NCI-H748 (cell line): Measurements from ENCODE around the gene TRAPPC8.

ENCODE experiments used
- DNase-seq: peaks from one replicate; lab custom pipeline; 2025; ENCODE audit not compliant: unreplicated experiment; lab: John Stamatoyannopoulos, UW

Gene TRAPPC8

GRCh38 chr18:31798399-31798798 lies 144.5 kb downstream of the TRAPPC8 start:
- no peak for DNase-seq

GRCh38 chr18:31795747-31796146 lies 147.2 kb downstream of the TRAPPC8 start:
- no peak for DNase-seq

GRCh38 chr18:31793531-31793930 lies 149.4 kb downstream of the TRAPPC8 start:
- no peak for DNase-seq

GRCh38 chr18:31792580-31792911 lies 150.4 kb downstream of the TRAPPC8 start:
- no peak for DNase-seq

GRCh38 chr18:31791817-31792579 lies 150.9 kb downstream of the TRAPPC8 start:
- DNase-seq = no peak

GRCh38 chr18:31789409-31789808 lies 153.5 kb downstream of the TRAPPC8 start:
- no peak for DNase-seq

- no peak for DNase-seq
Observed at GRCh38 chr18:31783059-31783458, 159.9 kb downstream of the TRAPPC8 start.
